ENCODE measurements around the gene UNC5C. TPM values are rescaled to one million over a fixed set of nuclear protein-coding genes. Genes with fewer than 3 reads are reported as not detected.

The UNC5C gene
- total RNA-seq, 1 experiment from 2014 or later: not detected

- Histone ChIP-seq H3K36me3 (no peaks in the 10 kb centered on the region), H3K27me3 (no peaks in the 10 kb centered on the region), H3K27ac (peak overlapping the region; percentile 24), H3K4me1 (peaks cover 4% of the 10 kb centered on the region; the same call in 1 of the 2 replicates), H3K9me3 (replicated peaks) (peaks cover 3% of the 10 kb centered on the region; the same call in 1 of the 2 replicates), H3K4me3 (no peak overlapping the region)
- peak; percentile 39 to 72 for DNase-seq
Measured at GRCh38 chr4:95129821-95130311, 418.9 kb downstream of the UNC5C start.

- Histone ChIP-seq H3K36me3 (no peaks in the 10 kb centered on the region), H3K9me3 (replicated peaks) (peaks cover 1% of the 10 kb centered on the region; the same call in 1 of the 2 replicates), H3K27me3 (no peaks in the 10 kb centered on the region), H3K27ac (no peak overlapping the region), H3K4me1 (peaks cover 4% of the 10 kb centered on the region; the same call in 1 of the 2 replicates), H3K4me3 (no peak overlapping the region)
- DNase-seq: no peak
Measured at GRCh38 chr4:95129031-95129430, 419.7 kb downstream of the UNC5C start.

- no peaks in the 10 kb centered on the region for H3K36me3 ChIP-seq
- no peak overlapping the region for H3K4me3 ChIP-seq
- H3K4me1 ChIP-seq: no peaks in the 10 kb centered on the region; the same call in 1 of the 2 replicates
- peak; percentile 53 to 78 for DNase-seq
- no peaks in the 10 kb centered on the region for H3K27me3 ChIP-seq
- no peaks in the 10 kb centered on the region for H3K9me3 ChIP-seq (replicated peaks)
- H3K27ac ChIP-seq: no peak overlapping the region
Measured at GRCh38 chr4:95124906-95125504, 423.8 kb downstream of the UNC5C start.

GRCh38 chr4:95122001-95122400, 426.8 kb downstream of the UNC5C start:
- Histone ChIP-seq H3K27ac (no peak overlapping the region), H3K4me1 (peaks cover 9% of the 10 kb centered on the region), H3K36me3 (no peaks in the 10 kb centered on the region), H3K4me3 (no peak overlapping the region), H3K27me3 (no peaks in the 10 kb centered on the region), H3K9me3 (replicated peaks) (no peaks in the 10 kb centered on the region)
- no peak for DNase-seq

GRCh38 chr4:95120456-95120855, 428.3 kb downstream of the UNC5C start:
- H3K36me3 ChIP-seq: no peaks in the 10 kb centered on the region
- no peak overlapping the region for H3K27ac ChIP-seq

GRCh38 chr4:95118497-95118896, 430.3 kb downstream of the UNC5C start:
- no peaks in the 10 kb centered on the region for H3K27me3 ChIP-seq
- peaks cover 9% of the 10 kb centered on the region for H3K4me1 ChIP-seq
- H3K4me3 ChIP-seq: no peak overlapping the region
- no peaks in the 10 kb centered on the region for H3K36me3 ChIP-seq
- no peak overlapping the region for H3K27ac ChIP-seq
- H3K9me3 ChIP-seq (replicated peaks): no peaks in the 10 kb centered on the region
- DNase-seq: peak in 1 of 2 experiments; percentile 42

More at GRCh38 chr4:95120456-95120855, 428.3 kb downstream of the UNC5C start:
- H3K9me3 ChIP-seq (replicated peaks): no peaks in the 10 kb centered on the region
- H3K27me3 ChIP-seq: no peaks in the 10 kb centered on the region
- no peak overlapping the region for H3K4me3 ChIP-seq
- peaks cover 9% of the 10 kb centered on the region for H3K4me1 ChIP-seq
- no peak for DNase-seq

- no peak overlapping the region for H3K27ac ChIP-seq
- no peak overlapping the region for H3K4me3 ChIP-seq
- no peaks in the 10 kb centered on the region for H3K27me3 ChIP-seq
- H3K9me3 ChIP-seq (replicated peaks): no peaks in the 10 kb centered on the region
- DNase-seq: no peak
- H3K36me3 ChIP-seq: no peaks in the 10 kb centered on the region
- peaks cover 9% of the 10 kb centered on the region for H3K4me1 ChIP-seq
Measured at GRCh38 chr4:95114521-95114920, 434.3 kb downstream of the UNC5C start.

Measured in SJCRH30 (cell line).